K562 (cell line): ENCODE data around the gene VSIG4. TPM values are rescaled to one million over a fixed set of nuclear protein-coding genes. Genes with fewer than 3 reads are reported as not detected.
A peak's percentile ranks its signal among the peaks of the same experiment; 100 is the strongest.

Experiments
- ARID2 ChIP-seq: fragments of 450-650 bp; IDR thresholded peaks from 2 replicates; pipeline ENCODE4 v1.6.1; 2017; ENCODE audit warnings: antibody characterized with exemption, mild to moderate bottlenecking
- FOXA1 ChIP-seq: fragments of 450-650 bp; IDR thresholded peaks from 2 replicates; pipeline ENCODE4 v1.6.1; 2016; ENCODE audit warnings: mild to moderate bottlenecking, borderline replicate concordance
- GABPB1 ChIP-seq: sonication (generic); formaldehyde crosslinking; IDR thresholded peaks from 2 replicates; pipeline ENCODE4 v1.8.0; 2022; ENCODE audit warnings: mild to moderate bottlenecking, missing genetic modification reagents
- HIVEP1 ChIP-seq: fragments of 250-450 bp; sonication (Bioruptor Pico); IDR thresholded peaks from 2 replicates; pipeline ENCODE4 v1.4.0; 2020; ENCODE audit warnings: mild to moderate bottlenecking
- HNRNPK ChIP-seq: fragments of 200-400 bp; formaldehyde crosslinking; IDR thresholded peaks from one replicate; pipeline ENCODE4 v1.6.1; 2018; ENCODE audit warnings: mild to moderate bottlenecking, low read depth, low read length; ENCODE audit not compliant: poor library complexity, severe bottlenecking
- ILK ChIP-seq: fragments of 450-650 bp; IDR thresholded peaks from 2 replicates; pipeline ENCODE4 v1.6.1; 2016; ENCODE audit warnings: missing genetic modification characterization, low read depth, mild to moderate bottlenecking, missing compliant biosample characterization, moderate library complexity, borderline replicate concordance
- JUND ChIP-seq, 2 experiments: IDR thresholded peaks; 2 replicates in 1 of 2; 3 replicates in 1 of 2; pipeline ENCODE4 v1.6.1; 2011; ENCODE audit warnings: borderline replicate concordance in 2 of 2, low read depth in 2 of 2, low read length in 2 of 2, improper control_type of control experiment in 1 of 2, missing biosample characterization in 1 of 2, missing genetic modification characterization in 1 of 2, missing genetic modification reagents in 1 of 2
- L3MBTL2 ChIP-seq: fragments of 450-650 bp; IDR thresholded peaks from 2 replicates; pipeline ENCODE4 v1.6.1; 2016; ENCODE audit warnings: mild to moderate bottlenecking, moderate library complexity
- MECOM ChIP-seq: fragments of 250-450 bp; sonication (Bioruptor Pico); IDR thresholded peaks from 2 replicates; pipeline ENCODE4 v1.8.0; 2022; ENCODE audit warnings: inconsistent platforms
- NFRKB ChIP-seq: fragments of 450-650 bp; IDR thresholded peaks from 2 replicates; pipeline ENCODE4 v1.6.1; 2016; ENCODE audit warnings: low read depth
- NR2C1 ChIP-seq, 2 experiments: fragments of 450-650 bp; IDR thresholded peaks; 2 replicates each; pipeline ENCODE4 v1.6.1; 2017; ENCODE audit warnings: mild to moderate bottlenecking in 2 of 2, antibody characterized with exemption in 1 of 2, inconsistent platforms in 1 of 2, missing compliant biosample characterization in 1 of 2, missing genetic modification characterization in 1 of 2
- PHF20 ChIP-seq: fragments of 450-650 bp; IDR thresholded peaks from 2 replicates; pipeline ENCODE4 v1.6.1; 2018; ENCODE audit not compliant: partially characterized antibody
- POLR2AphosphoS5 ChIP-seq: IDR thresholded peaks from 2 replicates; pipeline ENCODE4 v1.6.1; 2011; ENCODE audit warnings: mild to moderate bottlenecking, low read depth, low read length, moderate library complexity; ENCODE audit not compliant: control insufficient read depth, insufficient read depth
- POLR2G ChIP-seq: fragments of 200-400 bp; formaldehyde crosslinking; IDR thresholded peaks from 2 replicates; pipeline ENCODE4 v1.6.1; 2017; ENCODE audit warnings: low read depth, mild to moderate bottlenecking, antibody characterized with exemption, low read length, moderate library complexity
- POLR3G ChIP-seq: IDR thresholded peaks from 2 replicates; pipeline ENCODE4 v1.6.1; 2011; ENCODE audit not compliant: insufficient read length, insufficient replicate concordance; ENCODE audit errors: extremely low read depth
- PRMT5 ChIP-seq: sonication (generic); formaldehyde crosslinking; IDR thresholded peaks from 2 replicates; pipeline ENCODE4 v1.5.0; 2020; ENCODE audit warnings: missing genetic modification reagents
- SIRT6 ChIP-seq: IDR thresholded peaks from one replicate; pipeline ENCODE4 v1.6.1; 2012; ENCODE audit warnings: low read depth, mild to moderate bottlenecking, control low read depth, inconsistent platforms, low read length, moderate library complexity
- SMAD3 ChIP-seq: fragments of 450-650 bp; formaldehyde crosslinking; conservative IDR thresholded peaks from 2 replicates; pipeline ENCODE4 v1.4.0; 2020; ENCODE audit warnings: mild to moderate bottlenecking
- SMARCE1 ChIP-seq: fragments of 450-650 bp; IDR thresholded peaks from 2 replicates; pipeline ENCODE4 v1.7.1; 2016; ENCODE audit warnings: mild to moderate bottlenecking
- TCF7L2 ChIP-seq: fragments of 150-350 bp; IDR thresholded peaks from 2 replicates; pipeline ENCODE4 v1.6.1; 2016; ENCODE audit warnings: low read depth, mild to moderate bottlenecking, low read length, moderate library complexity
- U2AF2 ChIP-seq: fragments of 200-400 bp; formaldehyde crosslinking; optimal IDR thresholded peaks from 2 replicates; pipeline ENCODE3; 2017; ENCODE audit warnings: low read depth, mild to moderate bottlenecking, low read length
- ZBTB7A ChIP-seq: IDR thresholded peaks from 2 replicates; pipeline ENCODE4 v1.6.1; 2011; ENCODE audit warnings: low read depth, mild to moderate bottlenecking, low read length, moderate library complexity, borderline replicate concordance; ENCODE audit not compliant: control insufficient read depth
- ZNF24 ChIP-seq: fragments of 450-650 bp; IDR thresholded peaks from 2 replicates; pipeline ENCODE4 v1.6.1; 2016
- ZNF57 ChIP-seq: fragments of 450-650 bp; formaldehyde crosslinking; IDR thresholded peaks from 2 replicates; pipeline ENCODE4 v1.4.0; 2020; ENCODE audit warnings: mild to moderate bottlenecking, moderate library complexity
- ZNF77 ChIP-seq: fragments of 250-450 bp; sonication (Bioruptor Pico); IDR thresholded peaks from 2 replicates; pipeline ENCODE4 v1.5.0; 2020
- polyA plus RNA-seq, 8 experiments: library from polyadenylated mRNA; depleted of rRNA in 4 of 8; stranded (reverse) in 5 of 8; unstranded in 3 of 8; fragments of >200 nt; fragmentation: Nextera tagmentation in 2 of 8; fragmentation: Illumina TruSeq in 1 of 8; extraction: Ambion mirVana in 2 of 8; extraction: Trizol in 1 of 8; gene quantifications; 2 replicates each; pipeline versions ENCODE4 v1.2.1 to v1.2.3, GENCODE V29; 2011 to 2014; ENCODE audit warnings: inconsistent platforms in 1 of 8, missing spikeins in 1 of 8
- total RNA-seq, 7 experiments: library from RNA; depleted of rRNA in 6 of 7; stranded (reverse); fragments of >200 nt in 6 of 7; fragmentation: Illumina TruSeq in 2 of 7; extraction: Trizol in 2 of 7; gene quantifications; 2 replicates each; pipeline versions ENCODE4 v1.2.1 to v1.2.3, GENCODE V29; 2011 to 2021; ENCODE audit warnings: low replicate concordance in 1 of 7
- TF ChIP-seq, protein P1 (sequence below): fragments of 450-650 bp; IDR thresholded peaks from 2 replicates; pipeline ENCODE4 v1.6.1; 2014; ENCODE audit warnings: low read depth, mild to moderate bottlenecking, moderate library complexity, borderline replicate concordance
- TF ChIP-seq, protein P2 (sequence below): IDR thresholded peaks from 2 replicates; pipeline ENCODE4 v1.6.1; 2014; ENCODE audit warnings: antibody characterized with exemption

The VSIG4 gene
- total and polyA plus RNA-seq, 9 of the 15 experiments (the other 6 are each of a cell fraction or from before 2014, with no cell fraction given), result 0.22 to 1.6 (median 0.46) TPM; not detected in 1

DNA sequence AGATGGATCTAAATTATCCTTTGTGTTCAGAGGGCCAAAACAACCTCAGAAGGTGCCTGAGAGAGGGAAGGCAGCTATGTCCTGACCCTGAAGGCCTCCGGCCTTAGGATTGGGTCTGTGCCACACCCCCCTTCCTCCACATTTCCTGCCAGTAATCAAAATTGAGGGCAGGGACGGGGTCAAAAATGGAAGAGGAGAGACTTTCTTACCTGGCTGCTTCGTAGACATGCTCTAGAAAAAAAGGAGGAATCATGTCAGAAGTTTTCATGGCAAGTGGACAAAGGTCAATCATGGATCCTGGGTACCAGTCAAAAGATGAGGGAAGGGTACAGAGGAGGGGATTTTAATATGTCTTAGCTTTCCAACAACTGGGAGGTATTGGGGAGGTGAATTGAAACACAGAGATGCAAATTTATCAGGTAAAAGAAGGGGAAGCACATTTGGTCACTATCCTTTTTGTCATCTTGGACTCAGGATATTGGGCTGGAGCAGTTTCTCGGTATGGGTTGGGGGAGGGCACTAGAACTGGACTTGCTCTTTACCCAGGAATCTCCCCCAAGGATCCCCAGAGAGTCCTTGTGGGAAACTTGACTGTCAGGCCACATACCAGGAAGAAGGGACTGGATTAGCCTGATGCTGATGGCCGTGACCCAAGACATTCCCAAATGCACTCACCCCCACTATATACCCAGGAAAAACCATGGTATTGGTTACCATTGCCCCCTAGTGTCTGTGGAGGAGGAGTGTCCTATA, 17.1 kb downstream of the VSIG4 start (continued):
- TF ChIP-seq HNRNPK (no peak), NR2C1 (IDR thresholded peaks at IDR 0.05) (no peak), NR2C1 (tag; IDR thresholded peaks at IDR 0.05) (no peak), JUND (IDR thresholded peaks at IDR 0.05; ENCODE audit: borderline replicate concordance, low read depth, low read length) (no peak), JUND (tag; IDR thresholded peaks at IDR 0.05; ENCODE audit: borderline replicate concordance, low read depth, low read length) (no peak; the same call in 2 of the 3 replicates), ZNF77 (CRISPR knock-in tag) (no peak), L3MBTL2 (no peak), POLR2G (peak; percentile 65; the same call in 1 of the 2 replicates), GABPB1 (CRISPR knock-in tag) (0 out of 2 replicates have a peak, but pooled peaks have one; percentile 50), NFRKB (no peak), ARID2 (no peak), ILK (tag) (no peak), ZNF57 (no peak), TCF7L2 (no peak), SMAD3 (CRISPR knock-in tag) (no peak), SIRT6 (no peak), FOXA1 (no peak), MECOM (no peak), ZNF24 (peak; percentile 31; the same call in 1 of the 2 replicates), U2AF2 (no peak), PRMT5 (no peak), POLR3G (no peak), PHF20 (no peak), SMARCE1 (no peak), POLR2AphosphoS5 (peak; percentile 74; the same call in 1 of the 2 replicates), HIVEP1 (CRISPR knock-in tag) (no peak), ZBTB7A (no peak)
- TF ChIP-seq, protein P1, sequence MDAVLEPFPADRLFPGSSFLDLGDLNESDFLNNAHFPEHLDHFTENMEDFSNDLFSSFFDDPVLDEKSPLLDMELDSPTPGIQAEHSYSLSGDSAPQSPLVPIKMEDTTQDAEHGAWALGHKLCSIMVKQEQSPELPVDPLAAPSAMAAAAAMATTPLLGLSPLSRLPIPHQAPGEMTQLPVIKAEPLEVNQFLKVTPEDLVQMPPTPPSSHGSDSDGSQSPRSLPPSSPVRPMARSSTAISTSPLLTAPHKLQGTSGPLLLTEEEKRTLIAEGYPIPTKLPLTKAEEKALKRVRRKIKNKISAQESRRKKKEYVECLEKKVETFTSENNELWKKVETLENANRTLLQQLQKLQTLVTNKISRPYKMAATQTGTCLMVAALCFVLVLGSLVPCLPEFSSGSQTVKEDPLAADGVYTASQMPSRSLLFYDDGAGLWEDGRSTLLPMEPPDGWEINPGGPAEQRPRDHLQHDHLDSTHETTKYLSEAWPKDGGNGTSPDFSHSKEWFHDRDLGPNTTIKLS, result no peak
- TF ChIP-seq, protein P2, sequence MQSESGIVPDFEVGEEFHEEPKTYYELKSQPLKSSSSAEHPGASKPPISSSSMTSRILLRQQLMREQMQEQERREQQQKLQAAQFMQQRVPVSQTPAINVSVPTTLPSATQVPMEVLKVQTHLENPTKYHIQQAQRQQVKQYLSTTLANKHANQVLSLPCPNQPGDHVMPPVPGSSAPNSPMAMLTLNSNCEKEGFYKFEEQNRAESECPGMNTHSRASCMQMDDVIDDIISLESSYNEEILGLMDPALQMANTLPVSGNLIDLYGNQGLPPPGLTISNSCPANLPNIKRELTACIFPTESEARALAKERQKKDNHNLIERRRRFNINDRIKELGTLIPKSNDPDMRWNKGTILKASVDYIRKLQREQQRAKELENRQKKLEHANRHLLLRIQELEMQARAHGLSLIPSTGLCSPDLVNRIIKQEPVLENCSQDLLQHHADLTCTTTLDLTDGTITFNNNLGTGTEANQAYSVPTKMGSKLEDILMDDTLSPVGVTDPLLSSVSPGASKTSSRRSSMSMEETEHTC, result no peak
